DMS79 treated with DMSO at 0.1 percent for 48 hours (cell line): ENCODE measurements around the gene MYL7.

Source experiments
- DNase-seq: peaks from one replicate; lab custom pipeline; 2025; lab: John Stamatoyannopoulos, UW

Gene MYL7

GRCh38 chr7:44100458-44101302 lies 40.5 kb downstream of the MYL7 start:
- DNase-seq, result no peak

DNA sequence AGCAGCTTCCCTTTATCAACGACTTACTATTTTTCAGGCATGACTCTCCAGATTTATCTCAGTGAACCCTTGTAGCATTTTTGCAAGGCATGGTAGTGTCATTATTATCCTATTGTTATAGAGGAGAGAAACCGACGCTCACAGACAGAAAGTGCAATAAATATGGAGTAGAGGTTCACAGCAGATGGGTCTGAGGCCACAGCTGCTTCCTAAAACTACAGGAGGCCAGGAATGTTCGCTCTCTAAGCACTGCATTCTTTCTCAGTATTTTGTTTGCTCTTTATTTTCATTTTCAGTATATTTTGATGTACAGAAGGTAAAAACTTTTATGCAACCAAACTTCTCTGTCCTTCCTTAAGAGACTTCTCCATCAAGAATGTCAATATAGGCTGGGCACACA lies 41.5 kb downstream of the MYL7 start:
- no peak for DNase-seq

GRCh38 chr7:44098092-44099068 lies 42.8 kb downstream of the MYL7 start:
- DNase-seq, result no peak

DNA sequence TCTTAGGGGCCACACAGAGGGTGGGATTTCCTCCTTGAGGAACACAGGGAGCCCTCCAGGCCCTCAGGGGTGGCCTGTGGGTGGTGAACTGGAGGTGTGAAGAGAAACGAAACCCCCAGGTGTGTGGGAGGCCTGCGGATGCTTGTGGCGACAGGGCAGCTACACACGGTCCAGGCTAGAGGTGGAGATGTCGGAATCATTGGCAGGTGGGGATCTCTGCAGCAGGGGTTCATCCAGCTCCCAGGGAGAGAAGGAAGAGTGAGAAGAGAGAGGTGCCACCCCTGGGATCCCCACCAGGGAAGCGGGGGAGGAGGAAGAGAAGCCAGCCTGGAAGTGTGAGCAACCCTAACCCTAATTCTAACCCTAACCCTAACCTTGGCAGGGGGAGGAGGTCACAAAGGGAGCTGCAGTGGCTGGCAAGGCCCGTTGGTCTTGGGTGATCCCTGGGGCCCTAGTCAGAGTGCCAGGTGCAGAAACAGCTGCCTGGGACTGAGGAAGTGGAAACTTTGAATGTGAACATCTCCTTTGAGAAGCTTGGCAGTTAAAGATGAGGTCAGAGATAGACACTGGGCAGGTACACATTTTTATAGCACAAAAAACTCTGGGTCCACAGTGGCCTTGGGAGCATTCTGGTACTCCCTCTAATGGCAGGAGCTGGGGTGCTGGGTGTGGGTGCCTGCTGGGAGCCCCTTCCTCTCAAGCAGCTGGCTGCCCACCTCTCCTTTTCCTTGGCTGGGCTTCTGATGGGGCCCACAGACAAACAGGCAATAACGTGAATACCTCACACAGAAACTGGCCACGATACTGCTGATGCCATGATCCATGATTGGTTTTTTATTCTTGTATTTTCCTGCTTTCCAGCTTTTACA lies 43.8 kb downstream of the MYL7 start:
- no peak for DNase-seq

- no peak for DNase-seq
Measured at GRCh38 chr7:44096326-44096881, 44.7 kb downstream of the MYL7 start.

- no peak for DNase-seq
Measured at GRCh38 chr7:44095781-44096180, 45.4 kb downstream of the MYL7 start.

GRCh38 chr7:44094883-44095592 lies 46.1 kb downstream of the MYL7 start:
- no peak for DNase-seq

GRCh38 chr7:44094365-44094764 lies 46.8 kb downstream of the MYL7 start:
- no peak for DNase-seq

DNA sequence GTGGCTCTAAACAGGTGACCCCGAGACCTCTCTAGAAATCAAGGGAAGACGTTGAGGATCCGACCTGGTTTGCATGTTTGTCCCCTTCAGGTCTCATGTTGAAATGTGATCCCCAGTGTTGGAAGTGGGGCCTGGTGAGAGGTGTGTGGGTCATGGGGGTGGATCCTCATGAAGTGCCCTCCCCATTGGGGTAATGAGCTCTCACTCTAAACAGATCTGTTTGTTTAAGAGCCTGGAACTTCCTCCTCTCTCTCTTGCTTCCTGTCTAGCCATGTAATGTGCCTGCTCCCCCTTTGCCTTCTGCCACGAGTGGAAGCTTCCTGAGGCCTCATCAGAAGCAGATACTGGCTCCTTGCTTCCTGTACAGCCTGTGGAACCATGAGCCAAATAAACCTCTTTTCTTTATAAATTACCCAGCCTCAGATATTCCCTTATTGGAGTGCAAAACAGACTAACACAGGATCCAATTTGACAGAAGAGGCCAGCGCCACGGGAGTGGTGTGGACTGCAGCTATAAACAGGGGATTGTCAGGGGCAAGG lies 48.0 kb downstream of the MYL7 start:
- no peak for DNase-seq
